ENCODE measurements around the gene ZNF536.

- TF ChIP-seq CTCF (IDR thresholded peaks at IDR 0.05) (no peak), POLR2A (IDR thresholded peaks at IDR 0.05) (no peak)
These were observed 7.8 kb downstream of the ZNF536 start for GRCh38 chr19:30379841-30380610.

Measured in esophagus squamous epithelium (tissue), 4 donors.